OCI-LY7 (cell line): Measurements from ENCODE around the gene PLEKHG4B.

ENCODE experiments used
- EZH2phosphoT487 ChIP-seq: fragments of 200-600 bp; sonication (generic); IDR thresholded peaks from 2 replicates; pipeline ENCODE4 v1.6.1; 2018; ENCODE audit warnings: low read depth, borderline replicate concordance, mild to moderate bottlenecking, mixed run types, antibody characterized with exemption, low read length, moderate library complexity, mixed read lengths
- TF ChIP-seq, protein P1 (sequence below): fragments of 200-600 bp; sonication (generic); conservative IDR thresholded peaks from 2 replicates; pipeline ENCODE4 v1.5.1; 2014; ENCODE audit warnings: mild to moderate bottlenecking, antibody characterized with exemption, low read length, moderate library complexity, mixed read lengths

DNA sequence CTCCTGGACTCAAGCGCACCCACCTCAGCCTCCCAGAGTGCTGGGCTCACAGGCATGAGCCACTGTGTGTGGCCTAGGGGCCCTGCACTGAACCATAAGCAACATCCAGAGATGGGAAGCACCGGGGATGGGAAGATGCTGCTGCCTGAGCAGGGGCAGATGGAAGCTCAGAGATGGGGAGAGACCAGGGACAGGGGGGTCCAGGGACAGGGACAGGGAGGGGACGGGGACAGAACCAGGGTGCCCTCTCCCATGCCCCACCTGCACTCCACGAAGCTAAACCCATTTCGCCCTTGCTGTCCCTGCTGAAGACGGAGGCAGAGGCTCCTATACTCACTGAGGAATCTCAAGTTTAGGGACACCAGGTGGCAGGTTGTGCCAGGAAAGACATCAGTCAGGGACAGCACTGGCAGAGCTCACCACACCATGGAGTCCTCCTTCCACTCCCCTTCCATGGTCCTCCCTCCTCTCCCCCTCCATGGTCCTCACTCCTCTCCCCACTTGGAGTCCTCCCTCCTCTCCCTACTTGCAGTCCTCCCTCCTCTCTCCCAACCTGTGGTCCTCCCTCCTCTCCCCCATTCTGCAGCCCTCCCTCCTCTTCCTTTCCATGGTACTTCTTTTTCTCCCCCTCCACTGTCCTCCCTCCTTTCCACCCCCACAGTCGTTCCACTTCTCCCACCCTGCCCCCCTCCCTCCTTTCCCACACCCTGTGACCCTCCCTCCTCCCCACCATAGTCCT lies 53.8 kb downstream of the PLEKHG4B start:
- TF ChIP-seq, protein P1, sequence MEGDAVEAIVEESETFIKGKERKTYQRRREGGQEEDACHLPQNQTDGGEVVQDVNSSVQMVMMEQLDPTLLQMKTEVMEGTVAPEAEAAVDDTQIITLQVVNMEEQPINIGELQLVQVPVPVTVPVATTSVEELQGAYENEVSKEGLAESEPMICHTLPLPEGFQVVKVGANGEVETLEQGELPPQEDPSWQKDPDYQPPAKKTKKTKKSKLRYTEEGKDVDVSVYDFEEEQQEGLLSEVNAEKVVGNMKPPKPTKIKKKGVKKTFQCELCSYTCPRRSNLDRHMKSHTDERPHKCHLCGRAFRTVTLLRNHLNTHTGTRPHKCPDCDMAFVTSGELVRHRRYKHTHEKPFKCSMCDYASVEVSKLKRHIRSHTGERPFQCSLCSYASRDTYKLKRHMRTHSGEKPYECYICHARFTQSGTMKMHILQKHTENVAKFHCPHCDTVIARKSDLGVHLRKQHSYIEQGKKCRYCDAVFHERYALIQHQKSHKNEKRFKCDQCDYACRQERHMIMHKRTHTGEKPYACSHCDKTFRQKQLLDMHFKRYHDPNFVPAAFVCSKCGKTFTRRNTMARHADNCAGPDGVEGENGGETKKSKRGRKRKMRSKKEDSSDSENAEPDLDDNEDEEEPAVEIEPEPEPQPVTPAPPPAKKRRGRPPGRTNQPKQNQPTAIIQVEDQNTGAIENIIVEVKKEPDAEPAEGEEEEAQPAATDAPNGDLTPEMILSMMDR = no peak
- TF ChIP-seq EZH2phosphoT487 = no peak
